Kidney tubule cell (primary cell): ENCODE measurements around the gene TMEM30B.
"Not testable (repeated sequence)": the region's sequence is repeated elsewhere in the genome, so short reads cannot be mapped to it uniquely, and the experiment has no call there.

Source experiments
- DNase-seq: peaks from one replicate; pipeline ENCODE4 v3.0.0-alpha.2; 2018; ENCODE audit warnings: low spot score

TMEM30B gene, protein sequence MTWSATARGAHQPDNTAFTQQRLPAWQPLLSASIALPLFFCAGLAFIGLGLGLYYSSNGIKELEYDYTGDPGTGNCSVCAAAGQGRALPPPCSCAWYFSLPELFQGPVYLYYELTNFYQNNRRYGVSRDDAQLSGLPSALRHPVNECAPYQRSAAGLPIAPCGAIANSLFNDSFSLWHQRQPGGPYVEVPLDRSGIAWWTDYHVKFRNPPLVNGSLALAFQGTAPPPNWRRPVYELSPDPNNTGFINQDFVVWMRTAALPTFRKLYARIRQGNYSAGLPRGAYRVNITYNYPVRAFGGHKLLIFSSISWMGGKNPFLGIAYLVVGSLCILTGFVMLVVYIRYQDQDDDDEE

DNA sequence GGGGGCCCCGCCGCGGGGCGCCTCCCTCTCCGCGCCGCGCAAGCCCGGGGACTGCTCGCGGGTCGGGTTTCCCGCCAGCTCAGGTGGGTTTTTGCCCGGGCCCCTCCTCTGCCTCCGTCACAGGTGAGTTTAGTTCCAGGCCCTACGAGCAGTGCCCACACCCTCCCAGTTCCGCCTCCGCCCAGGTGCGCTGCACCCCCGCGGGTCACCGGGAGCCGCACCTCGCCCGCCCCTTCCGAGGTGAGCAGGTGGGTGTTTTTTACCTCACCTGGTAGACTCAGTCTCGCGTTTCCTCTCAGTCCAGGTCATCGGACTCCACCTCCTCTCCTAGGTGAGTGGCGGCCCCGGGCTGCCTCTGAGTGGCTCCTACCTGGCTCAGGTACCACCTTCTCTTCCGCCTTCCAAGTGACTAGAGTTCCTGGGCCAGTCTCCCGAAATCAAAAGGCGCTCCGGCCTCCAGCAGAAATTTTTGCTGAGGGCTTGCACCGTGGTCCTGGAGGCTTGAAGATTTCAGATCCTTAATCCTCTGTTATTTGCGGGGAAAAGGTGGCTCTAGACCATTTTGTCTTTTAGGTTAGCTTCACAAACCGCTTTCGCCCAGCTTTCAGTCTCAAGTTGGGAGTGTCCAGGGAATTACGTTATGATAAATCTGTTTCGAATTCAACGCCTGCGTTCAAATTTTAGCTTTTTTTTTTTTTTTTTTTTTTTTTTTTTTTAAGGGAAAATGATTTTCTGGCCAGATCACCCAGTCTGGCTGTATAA is at the start of gene TMEM30B:
Gene TMEM30B (minus strand): TSS at position 153 of the 762 bp plus-strand sequence. CDS start 191 bp downstream, outside the sequence.
- peak; percentile 79 for DNase-seq

DNA sequence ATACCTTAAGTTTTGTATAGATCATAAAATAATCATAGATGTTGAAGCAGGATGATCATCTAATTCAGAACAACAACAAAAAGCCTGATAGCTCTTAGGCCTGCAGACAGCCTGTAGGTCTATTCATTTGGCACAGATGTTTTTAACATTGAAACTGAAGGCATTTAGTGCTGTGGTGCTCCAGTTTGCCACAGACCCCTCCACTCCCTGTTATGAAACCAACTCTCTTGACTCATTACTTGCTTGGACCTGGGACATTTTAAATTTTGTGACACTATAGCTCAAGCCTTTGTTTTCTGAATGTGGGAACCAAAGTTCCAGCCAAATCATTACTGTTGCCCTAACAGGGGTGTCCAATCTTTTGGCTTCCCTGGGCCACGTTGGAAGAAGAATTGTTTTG is 49.4 kb upstream of the TMEM30B start:
- DNase-seq = no peak

DNA sequence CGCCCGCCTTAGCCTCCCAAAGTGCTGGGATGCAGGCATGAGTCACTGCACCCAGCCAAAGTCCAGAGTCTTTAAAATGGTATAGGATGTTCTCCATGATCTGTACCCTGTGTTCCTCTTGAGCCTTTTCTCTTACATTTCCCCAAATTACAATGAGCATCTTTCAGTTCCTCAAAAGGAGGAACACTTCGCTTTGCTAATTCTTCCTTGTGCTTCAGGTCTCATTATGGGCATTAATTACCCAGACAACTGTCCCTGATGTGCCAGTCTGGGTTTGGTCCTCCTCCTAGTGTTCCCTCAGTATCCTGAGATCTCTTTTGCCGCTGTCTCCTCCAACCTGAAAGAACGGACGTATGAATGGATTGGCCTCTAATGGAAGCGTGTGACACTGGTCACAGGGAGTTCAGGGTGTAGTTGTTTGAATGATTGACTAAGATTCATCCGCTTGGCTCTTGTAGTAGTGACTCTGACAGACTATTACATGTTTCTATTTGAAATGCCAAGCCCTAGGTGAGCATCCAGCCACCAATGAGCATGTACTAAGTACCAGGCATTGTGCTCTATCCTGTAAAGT is 48.4 kb upstream of the TMEM30B start:
- DNase-seq = no peak

DNA sequence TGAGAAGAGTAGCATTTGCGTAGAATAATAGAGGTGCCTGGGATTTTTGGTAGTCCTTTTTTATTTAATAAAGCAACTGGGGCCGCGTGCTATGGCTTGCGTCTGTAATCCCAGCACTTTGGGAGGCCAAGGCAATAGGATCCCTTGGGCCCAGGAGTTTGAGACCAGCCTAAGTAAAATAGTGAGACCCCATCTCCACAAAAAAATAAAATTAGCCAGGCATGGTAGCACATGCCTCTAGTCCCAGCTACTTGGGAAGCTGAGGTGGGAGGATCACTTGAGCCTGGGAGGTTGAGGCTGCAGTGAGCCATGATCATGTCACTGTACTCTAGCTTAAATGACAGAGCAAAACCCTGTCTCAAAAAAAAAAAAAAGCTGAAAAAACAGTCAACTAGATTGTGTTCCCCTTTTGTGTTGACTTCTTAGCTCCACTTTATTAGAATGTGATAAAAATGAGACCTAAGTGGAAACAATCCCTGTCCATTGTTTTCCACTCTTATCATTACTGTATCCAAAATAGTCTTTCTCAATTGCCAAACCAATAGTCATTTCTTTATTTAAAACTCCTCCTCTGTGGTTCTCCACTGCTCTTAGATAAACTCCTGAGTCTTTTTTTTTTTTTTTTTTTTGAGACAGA is 47.6 kb upstream of the TMEM30B start:
- no peak for DNase-seq

DNA sequence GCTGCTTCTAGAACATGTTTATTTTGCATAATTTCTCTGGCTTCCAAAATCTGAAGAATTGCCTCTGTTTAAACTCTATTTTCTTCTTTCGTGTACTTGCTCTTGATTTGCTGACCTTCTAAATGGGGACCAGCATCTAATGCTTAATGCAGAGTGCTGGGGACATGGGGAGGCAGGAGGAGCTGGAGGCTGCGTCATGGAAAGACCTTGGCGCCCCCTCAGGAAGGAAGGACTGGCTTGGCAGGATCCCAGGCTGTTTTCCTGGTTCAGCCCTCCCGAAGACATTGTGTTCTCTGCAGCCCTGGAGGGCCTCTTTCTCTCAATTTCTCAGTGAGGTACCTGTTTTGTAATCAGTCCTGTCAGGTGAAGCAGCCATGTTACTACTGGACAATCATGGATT is 45.7 kb upstream of the TMEM30B start:
- no peak for DNase-seq

DNA sequence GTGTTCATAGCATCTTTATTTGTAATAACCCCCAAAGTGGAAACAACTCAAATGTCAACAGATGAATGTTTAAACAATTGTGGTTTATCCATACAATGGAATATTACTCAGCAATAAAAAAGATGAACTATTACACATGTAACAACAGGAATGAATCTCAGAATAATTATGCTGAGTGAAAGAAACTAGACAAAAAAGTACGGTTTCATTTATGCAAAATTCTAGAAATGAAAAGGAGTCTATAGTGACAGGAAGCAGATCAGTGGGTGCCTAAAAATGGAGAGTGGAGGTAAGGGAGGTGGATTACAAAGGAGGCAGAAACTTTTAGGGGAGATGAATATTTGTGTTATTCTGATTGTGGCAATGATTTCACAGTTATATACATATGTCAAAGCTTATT is 45.0 kb upstream of the TMEM30B start:
- no peak for DNase-seq

DNA sequence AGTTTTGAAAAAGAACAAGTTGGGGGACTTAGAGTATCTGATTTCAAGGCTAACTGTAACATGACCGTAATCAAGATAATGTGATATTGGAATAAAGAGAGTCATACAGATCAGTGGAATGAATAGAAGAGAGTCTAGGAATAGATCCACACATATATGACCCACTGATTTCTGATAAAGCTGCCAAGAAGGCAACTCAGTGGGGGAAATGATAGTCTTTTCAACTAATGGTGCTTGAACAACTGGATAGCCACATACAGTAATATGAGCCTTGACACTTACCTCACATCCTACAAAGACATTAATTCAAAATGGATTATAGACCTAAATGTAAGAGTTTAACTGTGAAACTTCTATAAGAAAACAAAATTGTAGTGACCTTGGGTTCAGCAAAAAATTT is 44.0 kb upstream of the TMEM30B start:
- DNase-seq = no peak

DNA sequence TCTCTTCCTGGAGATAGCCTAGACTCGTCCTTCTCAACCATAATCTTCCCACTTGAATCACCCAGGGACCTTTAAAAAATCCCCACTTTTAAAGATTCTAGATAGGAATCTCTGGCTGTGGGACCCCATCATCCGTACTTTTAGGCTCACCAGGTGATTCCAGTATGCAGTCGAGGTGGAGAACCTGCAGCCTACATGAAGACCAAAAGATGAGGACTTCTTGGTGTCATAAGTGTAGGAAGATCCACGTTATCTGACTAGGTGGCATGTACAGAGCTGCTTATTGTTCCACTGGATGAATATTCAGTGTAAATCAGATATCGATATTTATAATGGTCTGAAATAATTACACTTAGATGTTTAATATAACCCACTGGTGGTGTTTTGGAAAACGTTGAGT is 42.8 kb upstream of the TMEM30B start:
- no peak for DNase-seq

DNA sequence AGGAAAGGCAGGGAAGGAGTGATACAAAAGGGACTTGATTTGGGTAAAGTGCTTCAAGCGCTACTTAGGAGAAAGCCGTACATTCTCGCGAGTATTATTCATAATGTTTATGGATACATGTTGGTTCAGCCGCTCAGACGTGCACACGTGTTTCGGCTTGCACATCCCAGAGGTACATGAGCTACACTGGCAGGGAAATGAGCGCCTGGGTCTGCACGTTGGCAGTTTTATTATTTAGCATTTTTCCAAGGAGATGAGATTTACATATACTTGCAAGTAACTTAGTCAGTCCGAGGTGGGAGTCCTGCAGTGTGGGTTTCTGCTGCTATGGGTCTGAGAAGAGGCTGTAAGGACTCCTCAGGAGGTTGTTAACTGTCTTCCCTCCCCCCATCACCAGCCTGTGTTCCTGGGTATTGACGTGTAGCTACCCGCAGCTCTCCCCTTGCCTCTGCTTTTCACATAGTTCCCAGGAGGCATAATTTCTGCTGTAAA is 41.7 kb upstream of the TMEM30B start:
- peak; percentile 46 for DNase-seq

DNA sequence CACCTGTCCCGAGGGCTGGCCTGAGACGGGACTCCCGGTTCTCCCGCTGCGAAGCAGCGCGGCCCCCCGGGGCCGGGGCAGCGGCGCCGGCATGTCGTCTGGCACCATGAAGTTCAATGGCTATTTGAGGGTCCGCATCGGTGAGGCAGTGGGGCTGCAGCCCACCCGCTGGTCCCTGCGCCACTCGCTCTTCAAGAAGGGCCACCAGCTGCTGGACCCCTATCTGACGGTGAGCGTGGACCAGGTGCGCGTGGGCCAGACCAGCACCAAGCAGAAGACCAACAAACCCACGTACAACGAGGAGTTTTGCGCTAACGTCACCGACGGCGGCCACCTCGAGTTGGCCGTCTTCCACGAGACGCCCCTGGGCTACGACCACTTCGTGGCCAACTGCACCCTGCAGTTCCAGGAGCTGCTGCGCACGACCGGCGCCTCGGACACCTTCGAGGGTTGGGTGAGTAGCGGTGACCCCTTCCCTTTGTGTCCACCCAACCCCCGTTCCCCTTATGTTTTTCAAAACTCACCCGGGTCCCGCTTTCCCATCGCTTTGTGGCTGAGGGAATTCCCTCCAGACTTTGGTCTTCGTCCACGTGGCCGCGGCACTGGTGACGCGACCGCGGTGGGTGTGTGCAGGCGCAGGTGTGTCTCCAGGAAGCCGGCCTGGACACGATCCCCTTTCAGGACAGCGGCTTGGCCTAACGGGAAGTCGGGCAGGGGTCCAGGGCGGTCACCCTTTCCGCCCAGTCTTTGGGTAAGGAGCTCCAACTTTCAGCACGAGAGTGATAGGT is 41.1 kb upstream of the TMEM30B start:
- peak; percentile 52 for DNase-seq

DNA sequence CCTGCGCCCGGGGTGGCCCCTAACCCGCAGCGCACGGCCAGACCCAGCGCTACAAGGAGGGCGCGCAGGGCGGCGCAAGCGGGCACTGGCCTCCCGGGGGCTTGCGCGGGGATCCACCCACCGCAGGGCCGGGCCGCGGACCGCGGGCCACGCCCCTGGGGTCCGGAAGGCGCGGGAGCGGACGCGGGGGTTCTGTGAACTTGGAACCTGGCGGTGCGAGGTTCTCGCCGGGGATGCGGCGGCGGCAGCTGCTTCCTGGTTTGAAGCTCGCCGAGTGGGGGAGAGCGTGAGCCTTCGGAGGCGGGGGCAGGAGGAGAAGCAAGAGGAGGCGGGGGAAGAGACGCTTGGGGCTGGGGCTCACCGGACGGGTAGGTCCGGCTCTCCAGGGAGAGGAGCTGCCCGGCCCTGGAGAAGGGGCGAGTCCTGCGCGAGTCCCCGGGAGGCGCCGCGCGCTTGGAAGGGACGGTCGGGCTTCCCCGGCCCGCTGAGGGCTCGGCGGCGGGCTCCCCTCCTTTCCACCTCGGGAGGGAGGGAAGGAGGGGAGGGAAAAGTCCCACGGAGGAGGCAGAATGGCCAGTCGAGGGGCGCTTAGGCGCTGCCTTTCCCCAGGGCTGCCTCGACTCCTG is 40.4 kb upstream of the TMEM30B start, which contains the start of gene PRKCH:
Gene PRKCH (plus strand): TSS at position 195 of the 626 bp plus-strand sequence. CDS start 523 bp downstream, outside the sequence.
- DNase-seq = peak; percentile 76

DNA sequence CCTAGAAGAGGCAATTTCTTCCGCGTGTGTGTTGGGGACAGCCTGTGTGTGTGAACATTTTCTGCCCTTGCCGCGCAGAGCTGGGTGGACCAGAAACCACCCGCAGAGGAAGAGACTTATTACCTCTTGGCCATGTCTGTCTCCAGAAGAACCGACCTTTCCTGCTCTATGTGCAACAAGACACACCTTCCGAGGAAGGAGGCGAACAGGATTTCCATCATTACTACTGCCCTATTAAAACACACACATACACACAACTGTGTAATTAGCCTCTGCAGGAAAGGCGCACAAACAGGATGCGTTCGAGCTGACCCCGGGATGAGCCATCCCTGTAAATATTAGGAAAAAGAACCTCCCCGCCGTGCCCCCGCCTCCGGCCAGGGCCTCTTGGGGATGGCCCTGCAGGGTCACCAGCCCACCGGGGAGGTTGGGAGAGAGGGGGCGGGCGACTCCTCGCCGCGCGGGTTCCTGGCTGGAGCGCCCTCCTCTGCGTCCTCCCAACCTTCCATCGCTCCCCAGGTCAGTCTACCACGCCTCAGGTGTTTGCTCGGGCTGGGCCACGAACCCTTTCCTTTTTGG is 39.8 kb upstream of the TMEM30B start:
- no peak for DNase-seq

DNA sequence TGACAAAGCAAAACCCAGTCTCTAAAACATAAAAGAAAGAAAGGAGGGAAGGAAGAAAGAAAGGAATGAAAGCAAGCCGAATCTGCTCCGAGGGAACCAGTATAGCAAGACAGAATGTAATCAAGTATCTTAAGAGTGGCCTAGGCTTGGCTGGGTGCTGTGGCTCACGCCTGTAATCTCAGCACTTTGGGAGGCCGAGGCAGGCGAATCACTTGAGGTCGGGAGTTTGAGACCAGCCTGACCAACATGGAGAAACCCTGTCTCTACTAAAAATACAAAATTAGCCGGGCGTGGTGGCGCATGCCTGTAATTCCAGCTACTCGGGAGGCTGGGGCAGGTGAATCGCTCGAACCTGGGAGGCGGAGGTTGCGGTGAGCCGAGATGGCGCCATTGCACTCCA is 39.0 kb upstream of the TMEM30B start:
- not testable (repeated sequence) for DNase-seq

DNA sequence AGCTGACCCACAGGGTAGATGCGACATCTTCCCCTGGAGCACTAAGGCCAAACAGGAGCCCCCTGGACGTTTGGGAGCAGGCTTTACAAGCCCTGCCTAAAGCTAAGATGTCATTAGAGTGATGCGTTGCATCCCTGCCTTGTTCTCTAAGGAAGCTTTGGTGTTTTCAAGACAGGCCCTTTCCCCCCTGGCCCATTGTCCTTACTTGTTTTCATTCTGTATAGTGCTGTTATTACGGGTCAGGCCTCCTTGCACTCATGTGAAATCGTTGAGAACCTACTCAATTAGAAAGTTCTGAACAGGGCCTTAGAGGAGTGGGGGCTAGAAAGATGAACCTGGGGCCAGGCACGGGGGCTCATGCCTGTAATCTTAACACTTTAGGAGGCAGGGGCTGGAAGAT is 38.6 kb upstream of the TMEM30B start:
- no peak for DNase-seq

DNA sequence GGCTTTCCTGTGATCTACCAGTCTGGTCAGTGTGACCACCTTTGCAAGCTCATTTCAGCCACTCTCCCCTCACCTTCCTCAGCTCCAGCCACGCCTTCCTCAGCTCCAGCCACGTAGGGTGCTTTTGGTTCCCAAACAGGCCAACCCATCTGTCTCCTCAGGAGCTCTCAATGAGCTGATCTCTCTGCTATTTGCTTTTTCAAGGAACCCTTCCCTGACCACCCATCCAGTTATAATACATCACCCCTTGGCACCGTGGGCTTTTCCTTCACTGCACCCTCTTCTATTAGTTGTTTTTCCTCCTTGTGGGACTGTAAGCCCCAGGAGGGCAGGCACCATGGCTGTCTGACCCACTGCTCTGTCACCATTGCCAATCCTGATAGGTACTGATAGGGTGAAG is 37.9 kb upstream of the TMEM30B start:
- DNase-seq = no peak

DNA sequence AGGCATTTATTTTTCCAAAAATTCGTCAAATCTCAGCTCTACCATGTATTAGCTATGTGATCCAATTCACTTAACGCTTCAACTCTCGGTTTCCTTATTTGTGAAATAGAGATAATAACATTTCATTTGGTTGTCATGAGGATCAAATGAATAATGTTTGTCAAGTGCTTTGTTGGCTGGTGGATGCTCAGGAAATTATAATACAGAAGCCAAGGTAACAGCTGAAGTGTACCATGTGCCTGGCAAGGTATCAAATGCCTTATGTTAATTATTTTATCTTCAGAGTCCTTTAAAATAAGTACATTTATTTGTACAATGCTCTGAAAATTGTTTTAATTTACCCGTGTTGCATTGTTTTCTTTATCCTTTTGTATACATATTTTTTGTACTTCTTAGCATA is 34.2 kb upstream of the TMEM30B start:
- no peak for DNase-seq

DNA sequence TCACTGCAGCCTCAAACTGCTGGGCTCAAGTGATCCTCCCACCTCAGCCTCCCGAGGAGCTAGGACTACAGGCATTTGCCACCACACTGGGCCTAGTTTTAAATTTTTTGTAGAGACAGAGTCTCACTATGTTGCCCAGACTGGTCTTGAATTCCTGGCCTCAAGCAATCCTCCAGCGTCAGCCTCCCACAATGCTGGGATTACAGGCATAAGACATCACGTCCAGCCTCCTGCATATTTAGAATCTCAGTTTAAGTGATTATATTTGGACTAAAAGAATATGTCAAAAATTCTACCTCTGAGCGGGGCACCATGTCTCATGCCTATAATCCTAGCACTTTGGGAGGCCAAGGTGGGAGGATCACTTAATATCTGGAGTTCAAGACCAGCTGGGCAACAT is 27.6 kb upstream of the TMEM30B start:
- DNase-seq = not testable (repeated sequence)

DNA sequence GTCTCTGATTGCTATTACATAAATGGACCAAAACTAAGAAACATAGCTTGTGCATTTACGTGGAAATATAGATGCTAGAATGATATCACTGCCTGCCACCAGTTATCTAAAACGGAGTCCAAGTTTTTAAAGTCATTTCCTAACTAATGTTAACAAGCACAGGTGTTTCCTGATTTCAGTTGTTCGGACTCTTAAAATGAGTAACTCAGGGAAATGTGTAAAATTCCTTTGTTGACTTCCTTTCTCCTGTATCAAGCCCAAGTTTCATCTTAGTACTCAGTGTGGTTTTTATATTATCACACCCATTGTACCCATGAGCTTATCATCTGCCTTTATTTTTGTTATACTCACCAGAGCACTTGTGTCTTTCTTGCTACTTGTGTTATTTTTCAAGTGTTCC is 27.1 kb upstream of the TMEM30B start:
- no peak for DNase-seq

DNA sequence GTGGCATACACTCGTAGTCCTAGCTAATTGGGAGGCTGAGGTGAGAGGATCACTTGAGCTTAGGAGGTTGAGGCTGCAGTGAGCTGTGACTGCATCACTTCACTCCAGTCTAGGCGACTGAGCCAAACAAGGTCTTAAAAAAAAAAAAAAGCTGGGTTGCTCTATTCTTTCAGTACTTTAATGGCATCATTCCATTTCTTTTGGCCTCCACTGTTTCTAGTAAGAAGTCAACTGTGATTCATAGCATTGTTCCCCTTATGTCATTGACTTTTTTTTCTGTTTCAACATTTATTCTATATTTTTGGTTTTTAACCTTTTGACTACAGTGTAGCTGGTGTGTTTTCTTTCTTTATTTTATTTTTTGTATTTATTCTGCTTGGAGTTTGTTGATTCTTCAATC is 23.6 kb upstream of the TMEM30B start:
- no peak for DNase-seq

DNA sequence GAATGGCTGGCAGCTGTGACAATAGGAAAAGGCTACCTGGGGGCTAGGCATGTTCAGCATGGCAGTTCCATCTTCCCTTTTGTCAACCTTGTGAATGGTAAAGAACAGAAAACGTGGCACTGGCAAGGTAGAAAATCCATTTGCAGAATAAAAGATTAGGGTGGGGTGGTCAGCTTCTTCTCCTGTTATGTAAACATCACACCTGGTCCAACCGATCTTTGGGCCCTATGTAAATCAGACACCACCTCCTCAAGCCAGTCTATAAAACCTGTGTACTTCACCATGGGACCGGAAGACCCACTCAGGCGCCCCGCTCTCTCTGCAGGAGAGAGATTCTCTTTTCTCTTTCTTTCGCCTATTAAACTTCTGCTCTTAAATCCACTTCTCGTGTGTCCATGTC is 19.6 kb upstream of the TMEM30B start:
- no peak for DNase-seq

DNA sequence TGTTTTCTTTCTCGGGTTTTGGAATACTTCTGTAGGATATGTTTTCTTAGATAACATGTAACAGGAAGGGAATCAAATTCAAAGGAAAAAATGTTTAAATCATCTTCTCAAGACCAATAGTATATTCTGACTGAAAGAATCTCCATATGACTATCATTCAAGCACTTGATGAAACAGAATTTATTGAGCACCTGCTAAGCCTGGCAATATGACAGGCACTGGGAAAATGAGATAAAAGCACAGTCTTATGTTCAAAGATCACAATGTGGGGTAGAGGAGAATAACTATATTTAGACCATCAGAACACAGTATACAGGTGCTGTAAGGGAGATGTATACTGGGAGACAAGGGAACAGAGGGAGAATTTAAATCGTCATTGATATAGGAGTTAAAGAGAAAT is 19.1 kb upstream of the TMEM30B start:
- no peak for DNase-seq
